Fibroblast of skin of left biceps (primary cell): ENCODE measurements around the gene TRAPPC2L.

Source experiments
- DNase-seq, 2 experiments: peaks; one replicate each; pipeline ENCODE4 v3.0.0-alpha.2; 2013; ENCODE audit warnings: low read depth in 2 of 2

The TRAPPC2L gene

DNA sequence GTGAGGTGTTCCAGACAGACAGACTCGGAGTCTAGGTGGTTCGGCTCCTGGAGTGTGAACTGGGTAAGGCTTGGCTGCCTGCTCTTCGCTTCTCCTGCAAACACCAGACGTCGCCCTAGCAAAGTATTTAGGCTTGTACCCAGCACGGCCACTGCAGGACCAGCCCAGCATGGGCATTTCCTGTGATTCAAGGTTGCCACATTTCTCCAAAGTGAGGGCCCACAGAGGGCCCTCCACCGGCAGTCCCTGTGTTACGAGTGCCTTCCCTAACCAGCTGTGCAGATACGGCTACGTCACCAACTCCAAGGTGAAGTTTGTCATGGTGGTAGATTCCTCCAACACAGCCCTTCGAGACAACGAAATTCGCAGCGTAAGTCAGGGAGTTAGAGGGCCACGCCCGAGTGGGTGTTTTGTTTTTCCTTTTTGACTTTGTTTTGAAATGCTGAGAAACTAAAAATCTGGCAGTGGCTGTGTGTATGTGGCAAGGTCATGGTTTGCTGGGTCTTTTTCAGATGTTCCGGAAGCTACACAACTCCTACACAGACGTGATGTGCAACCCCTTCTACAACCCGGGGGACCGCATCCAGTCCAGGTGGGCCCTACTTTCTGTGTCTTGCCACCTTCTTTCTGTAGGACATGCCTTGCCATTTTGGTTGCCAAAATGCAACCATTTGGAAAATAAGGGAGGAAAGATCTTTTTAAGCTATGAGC is 2.6 kb downstream of the TRAPPC2L start:
- no peak for DNase-seq

DNA sequence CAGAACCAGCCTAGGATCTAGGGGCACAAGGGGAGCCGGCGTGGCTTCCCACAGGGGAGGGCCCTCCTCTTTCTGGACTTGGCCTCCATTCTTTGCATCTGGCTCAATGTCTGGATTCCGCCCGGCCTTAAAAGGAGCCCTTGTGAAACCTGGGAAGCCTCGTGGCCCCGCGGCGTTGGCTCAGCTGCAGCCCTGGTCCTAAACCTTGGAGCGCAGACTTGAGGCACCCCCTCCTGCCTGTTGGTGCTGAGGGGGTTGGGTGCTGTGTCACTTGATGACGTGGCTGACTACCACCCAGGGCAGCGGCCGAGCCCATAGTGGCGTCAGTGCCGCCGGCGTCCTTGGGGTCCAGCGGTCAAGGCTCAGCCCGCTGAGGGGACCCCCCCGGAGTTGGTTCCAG is 4.4 kb downstream of the TRAPPC2L start:
- DNase-seq, result no peak

DNA sequence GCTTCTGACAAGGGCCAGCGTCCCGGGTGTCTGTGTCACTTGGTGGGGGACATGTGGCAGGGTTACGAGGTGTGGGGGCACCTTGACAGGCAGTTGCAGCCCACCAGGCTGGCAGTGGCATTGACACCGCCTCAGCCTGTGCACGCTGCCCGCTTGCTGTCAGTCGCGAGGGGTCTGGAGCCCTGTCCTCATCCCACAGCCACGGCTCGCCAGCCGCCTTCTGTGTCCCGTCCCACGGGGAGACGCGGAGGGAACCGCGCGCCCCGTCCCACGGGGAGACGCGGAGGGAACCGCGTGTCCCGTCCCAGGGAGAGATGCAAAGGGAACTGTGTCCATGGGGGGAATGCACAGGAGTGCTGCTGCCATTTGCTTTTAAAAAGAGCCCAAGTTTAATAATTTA is 6.0 kb downstream of the TRAPPC2L start:
- DNase-seq, result no peak

DNA sequence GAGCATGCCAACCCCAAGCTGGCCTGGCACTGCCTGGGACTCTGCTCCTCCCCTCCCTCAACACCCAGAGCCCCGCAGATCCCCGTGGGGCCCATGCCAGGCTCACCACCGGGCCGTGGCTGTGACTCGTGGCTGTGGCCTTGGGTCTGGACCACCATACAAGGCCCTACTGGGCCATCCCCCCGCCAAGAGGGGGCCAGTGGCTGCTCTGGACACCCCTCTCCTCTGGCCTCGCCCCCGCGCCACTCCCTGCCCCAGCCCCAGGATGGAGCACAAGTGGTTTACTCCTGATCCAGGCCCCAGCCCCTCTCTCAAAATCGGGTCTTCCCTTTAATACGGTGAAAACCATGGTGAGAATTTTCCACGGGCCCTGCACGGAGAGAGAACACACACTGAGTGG is 6.5 kb downstream of the TRAPPC2L start:
- no peak for DNase-seq

DNA sequence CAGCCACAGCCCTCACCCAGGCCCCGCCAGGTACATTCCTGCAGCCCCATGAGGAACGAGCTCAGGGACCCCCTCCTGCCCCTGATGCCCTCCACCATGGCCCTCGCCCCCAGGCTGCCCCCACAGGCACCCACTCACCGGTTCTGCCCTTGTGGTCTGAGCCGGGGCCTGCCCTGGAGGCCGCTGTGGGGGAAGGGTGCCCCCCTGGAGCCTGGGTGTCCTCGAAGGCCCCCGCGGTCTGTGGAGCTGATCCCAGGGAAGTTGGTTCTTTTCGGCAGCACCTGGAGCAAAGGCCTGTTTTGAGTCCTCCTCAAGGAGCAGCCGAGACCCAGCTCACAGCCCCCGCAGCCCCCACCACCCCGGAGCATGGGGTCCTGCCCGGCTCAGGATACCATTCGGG is 7.2 kb downstream of the TRAPPC2L start:
- DNase-seq, result no peak

DNA sequence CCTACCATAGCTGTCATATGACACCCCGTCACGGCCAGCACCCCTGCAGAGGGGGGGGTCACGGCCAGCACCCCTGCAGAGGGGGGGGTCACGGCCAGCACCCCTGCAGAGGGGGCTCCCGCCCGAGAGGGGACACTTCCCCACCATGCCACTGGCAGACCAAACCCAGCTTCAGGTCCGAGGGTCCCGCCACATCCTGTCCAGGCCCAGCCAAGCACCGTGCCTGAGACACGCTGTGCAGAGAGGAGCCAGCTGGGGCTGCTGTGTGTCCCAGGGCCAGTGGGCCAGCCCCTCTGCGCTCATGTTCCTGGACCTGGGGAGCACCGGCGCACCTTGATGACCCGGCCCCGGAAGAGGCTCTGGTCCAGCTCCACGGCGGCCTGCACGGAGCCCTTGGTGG is 7.6 kb downstream of the TRAPPC2L start:
- DNase-seq, result no peak

DNA sequence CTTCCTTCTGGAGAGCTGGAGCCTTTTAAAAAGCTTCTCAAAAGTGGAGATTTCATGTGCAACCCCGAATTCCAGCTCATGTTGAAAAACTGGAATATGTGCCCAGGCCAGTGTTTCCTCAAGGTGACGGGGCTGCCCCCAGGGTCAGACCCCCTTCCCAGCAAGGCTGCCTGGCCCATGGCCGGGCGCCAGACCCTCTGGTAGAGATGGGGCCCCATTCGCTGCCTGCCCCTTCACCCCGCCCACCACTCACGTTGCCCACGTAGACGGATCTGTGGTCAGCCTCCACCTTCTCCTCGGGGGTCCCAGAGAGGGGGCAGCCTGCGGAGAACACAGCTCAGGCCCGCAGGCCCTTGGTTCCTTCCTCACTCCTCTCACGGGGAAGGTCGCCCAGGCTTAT is 8.4 kb downstream of the TRAPPC2L start:
- DNase-seq, result no peak

DNA sequence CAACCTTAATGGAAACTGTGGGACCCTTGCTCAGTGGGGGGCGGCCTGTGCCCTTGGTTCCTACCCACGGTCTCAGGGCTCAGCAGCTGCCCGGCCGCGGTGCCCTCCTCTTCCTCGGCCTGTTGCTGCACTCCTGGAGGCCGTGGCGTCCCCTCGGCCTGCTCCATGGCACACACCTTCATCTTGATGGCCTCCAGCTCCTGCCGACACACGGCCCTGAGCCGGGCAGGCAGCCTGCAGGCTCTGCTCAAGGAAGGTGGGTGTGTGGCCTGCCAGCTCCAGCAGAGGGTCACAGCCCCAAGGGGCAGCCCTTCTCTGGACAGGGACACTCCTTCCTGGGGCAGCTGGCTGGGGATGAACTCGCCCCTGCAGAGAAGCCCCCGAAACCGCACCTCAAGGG is 8.8 kb downstream of the TRAPPC2L start:
- DNase-seq, result no peak

DNA sequence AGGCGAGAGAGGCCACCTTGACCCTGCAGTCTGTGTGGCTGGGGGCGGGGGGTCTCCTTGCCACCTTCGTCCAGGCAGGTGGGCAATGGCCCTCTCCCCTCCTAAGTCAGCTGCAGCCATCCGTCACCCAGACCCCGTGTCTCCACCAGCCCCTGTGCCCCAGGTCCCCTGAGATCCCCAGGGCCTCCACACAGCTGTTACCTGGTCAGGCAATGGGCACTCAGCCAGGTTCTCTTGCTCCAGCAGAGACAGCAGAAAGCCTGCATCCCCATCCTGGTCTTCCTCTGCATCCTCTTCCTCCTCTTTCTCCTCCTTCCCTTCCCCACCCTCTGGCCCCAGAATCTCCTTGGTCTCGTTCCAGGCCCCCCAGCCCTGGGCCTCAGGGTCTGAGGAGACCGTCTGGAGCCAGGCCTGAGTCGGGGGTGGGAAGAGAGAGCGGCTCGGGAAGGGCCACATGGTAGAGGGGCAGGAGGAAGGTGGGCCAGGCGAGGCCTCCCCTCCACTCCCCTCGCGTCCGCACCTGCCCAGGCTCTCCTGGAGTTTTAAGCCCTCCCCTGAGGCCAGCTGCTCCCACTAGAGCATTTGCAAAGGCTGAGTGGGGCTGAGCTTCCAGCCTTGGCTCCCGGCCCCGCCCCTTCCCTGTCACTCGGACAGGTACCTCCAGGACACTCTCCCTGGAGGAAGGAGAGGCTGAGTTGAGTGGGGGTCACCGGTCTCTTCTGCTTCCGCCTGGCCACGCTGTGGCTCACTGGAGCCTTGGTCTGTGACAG is 9.4 kb downstream of the TRAPPC2L start, which contains the start of gene PABPN1L:
Gene PABPN1L (minus strand): TSS at position 510 of the 770 bp plus-strand sequence. CDS start 54 bp downstream, at position 456.
- no peak for DNase-seq

DNA sequence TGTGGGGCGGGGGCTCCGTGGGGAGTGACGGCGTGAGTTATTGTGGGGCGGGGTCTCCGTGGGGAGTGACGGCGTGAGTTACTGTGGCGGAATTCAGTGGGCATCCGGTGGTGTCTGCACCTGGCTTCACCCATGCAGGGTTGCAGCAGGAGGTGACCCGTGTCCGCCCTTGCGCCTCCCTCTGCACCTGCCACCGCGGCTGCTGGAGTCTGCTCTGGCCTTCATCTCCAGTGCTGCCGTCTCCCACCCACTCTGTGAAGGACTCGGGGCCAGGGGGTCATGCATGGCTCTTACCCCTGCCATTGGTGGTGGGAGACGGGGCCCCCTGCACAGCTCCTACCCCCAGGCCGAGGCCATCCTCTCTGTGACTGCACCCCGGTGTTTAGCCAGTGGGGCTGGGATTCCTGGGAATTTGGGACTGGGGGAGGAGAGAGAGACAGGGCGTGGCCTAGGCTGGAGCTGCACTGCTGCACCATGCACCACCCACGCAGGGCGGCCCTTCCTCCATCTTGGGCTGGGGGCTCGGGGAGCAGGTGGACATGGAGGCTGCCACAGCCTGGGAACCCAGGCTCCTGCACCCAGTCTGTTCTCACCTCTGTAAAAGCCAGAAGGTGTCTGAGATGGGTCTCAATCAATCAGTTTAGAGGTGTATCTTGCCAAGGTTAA is 10.8 kb downstream of the TRAPPC2L start:
- no peak for DNase-seq

DNA sequence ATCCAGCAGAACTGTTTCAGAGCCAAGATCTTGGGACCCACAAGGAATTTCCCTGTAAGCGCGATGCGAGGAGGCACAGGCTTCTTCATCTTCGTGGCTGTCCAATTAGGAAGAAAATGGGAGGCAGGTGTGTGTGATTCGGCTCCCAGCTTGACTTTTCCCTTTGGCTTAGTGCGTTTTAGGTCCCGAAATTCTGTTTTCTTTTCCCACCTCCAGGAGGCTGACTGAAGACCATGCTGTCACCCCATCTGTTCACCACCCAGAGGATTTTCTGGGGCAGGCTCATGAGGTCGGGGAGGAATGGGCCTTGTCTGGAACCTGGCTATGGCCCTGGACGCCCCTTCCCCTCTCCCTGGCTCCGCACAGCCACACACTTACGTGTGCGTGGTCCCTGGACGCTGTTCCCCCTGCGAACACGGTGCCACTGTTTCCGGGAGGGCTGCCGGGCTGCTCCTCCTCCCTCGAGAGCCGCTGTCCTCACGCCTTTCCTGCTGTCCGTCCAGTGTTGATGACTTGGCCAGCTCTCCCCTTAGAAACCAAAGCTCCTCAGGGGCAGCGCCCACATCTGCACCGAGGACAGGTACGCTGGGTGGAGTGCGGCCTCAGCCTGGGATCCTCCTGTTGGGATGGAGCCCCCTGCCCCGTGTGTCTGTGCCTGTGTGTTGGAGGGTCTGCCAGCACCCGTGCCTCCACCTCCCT is 12.2 kb downstream of the TRAPPC2L start:
- DNase-seq, result no peak

DNA sequence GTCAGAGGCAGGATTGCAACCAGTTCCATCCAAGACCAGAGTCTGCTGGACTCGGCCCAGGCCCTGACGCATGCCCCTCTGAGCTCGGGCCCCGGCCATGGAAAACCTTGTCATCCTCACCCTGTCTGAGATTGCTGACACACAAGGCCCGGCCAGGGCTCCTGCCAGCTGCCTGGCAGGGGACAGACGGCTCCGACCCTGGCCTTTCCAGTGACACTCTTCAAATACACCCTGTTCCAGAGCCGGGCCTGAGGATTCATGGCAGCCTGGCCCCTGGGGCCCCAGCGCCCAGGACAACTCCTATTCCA is 12.7 kb downstream of the TRAPPC2L start:
- no peak for DNase-seq

DNA sequence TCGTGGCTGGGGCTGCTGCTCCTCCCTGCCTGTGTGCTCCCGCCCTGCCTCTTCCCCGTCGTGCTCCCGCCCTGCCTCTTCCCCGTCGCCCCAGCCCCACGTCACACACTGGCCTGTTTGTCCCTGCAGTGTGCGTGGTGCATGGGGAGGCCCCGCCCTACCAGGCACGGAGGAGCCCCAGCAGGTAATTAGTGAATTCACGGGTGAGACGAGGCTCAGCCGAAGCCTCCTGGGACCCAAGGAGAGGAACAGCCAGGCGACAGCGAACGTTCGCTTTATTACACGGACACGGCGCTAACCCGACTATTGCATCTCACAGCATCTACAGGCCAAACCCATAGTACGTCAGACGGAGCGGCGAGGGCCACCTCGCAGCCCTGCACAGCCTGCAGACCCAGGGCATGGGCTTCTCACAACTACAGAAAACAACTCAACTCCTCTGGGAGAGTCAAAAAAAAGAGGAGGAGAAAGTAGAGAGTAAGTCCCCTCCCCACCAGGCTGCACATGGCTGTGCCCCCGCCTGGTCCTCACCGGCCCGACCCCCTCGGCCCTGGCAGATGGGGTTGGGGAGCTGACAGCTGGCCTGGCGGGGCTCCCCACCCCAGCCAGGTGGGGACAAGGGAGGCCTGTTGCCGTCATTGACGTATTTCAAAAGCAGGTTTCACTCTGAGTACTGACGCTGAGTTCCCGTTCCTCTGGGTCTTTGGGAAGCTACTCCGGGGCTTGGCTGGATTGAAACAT is 13.9 kb downstream of the TRAPPC2L start:
- no peak for DNase-seq

DNA sequence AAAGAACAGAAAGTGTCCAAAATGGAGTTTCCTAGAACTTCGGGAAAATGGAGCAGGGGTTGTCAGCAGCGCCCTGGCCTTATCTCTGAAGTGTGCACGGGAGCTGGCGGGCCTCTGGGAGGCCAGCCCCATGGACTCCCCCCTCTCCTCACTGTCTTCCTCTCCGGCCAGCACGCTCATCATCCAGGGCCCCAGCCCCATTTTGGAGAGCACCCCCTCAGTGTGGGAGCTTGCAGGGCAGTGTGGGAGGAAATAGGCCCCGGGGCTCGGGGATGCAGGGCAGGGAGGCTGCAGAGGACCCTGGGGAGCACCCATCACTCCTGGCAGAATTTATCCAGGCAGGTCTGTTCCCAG is 14.4 kb downstream of the TRAPPC2L start:
- DNase-seq, result no peak

DNA sequence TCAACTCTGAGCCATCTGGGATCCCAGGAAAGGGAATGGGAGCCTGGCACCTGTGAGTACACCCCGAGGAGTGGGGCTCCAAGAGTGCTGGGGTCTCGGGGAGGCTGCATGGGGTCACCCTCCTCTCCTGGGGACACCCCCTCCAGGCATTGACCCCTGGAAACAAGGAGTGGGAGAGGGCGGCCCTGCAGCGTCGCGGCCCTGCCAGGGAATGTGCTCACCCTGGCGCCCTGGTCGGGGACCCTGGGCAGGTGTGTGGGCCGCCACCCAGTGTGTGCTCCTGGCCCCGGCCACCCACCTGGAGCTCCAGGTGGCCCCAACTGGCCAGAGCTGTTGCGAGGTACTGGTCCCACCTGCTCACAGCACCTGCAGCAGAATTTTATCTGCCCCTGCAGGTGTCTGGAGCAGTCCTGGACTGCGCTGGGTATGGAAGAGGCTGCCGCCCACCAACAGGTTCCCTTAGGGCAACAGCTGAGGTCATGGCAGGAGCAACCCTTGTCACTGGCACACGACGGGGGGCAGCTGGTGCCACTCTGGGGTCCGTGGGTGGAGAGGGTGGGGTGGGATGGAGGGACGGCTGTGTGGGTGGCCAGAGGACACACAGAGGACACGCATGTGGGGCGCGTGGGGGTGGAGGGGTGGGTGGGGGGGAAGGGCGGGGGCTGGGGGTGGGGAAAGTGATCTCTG is 14.9 kb downstream of the TRAPPC2L start:
- no peak for DNase-seq

DNA sequence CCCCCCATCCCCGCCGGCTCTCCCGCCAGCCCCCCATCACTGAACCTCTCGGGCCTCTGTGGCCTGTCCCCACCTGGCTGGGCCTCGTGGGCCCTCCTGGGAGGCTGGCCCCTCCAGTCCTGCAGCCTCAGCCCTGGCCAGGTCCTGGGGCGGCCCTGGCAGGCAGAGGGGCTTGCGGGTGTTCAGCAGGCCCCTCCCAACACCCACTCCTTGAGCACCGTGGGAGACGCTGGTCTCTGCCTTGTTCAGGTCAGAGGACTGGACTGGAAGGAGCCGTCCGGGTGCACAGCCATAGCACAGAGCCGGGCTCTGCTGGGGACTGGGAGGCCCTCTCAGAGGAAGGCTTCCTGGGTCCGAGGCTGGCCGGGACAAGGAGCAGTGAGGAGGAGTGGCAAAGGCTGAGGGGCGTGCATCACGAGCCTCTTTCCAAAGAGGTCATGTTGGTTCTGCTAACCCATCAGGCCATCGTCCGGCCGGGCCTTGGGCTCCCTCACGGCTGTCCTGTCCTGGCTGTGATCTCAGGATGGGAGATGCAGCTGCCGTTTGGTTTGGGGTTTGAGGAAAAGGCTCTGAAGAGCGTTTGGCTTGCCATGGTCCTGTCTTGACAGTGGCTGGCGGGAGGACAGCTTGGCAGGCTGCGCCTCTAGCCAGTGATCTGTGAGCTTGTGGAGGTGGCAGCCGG is 15.9 kb downstream of the TRAPPC2L start:
- DNase-seq, result no peak

DNA sequence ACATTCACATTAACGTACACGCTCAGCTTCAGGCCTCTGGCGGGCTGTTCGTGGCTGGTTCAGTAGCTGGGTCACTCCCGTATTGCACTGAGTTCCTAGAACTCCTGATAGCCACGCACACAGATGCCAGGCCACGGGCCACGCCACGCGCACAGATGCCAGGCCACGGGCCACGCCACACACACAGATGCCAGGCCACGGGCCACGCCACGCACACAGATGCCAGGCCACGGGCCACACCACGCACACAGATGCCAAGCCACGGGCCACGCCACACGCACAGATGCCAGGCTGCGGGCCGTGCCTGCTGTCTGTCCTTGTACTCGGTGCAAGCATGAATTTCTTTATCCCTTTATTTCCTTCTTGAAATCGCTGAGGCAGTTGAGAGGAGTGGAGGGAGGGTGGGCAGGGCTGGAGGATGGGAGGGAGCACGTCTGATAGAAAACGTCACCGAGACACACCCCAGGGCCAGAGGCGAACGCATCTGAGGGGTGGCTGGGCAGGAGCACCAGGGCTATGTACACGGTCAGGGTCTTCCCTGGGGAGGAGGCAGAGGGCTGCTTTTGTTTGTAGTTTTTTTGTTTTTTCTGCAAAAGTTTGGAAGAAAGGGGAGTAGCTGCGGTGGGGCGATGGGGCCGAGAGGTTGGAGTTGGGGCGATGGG is 18.1 kb downstream of the TRAPPC2L start:
- no peak for DNase-seq

DNA sequence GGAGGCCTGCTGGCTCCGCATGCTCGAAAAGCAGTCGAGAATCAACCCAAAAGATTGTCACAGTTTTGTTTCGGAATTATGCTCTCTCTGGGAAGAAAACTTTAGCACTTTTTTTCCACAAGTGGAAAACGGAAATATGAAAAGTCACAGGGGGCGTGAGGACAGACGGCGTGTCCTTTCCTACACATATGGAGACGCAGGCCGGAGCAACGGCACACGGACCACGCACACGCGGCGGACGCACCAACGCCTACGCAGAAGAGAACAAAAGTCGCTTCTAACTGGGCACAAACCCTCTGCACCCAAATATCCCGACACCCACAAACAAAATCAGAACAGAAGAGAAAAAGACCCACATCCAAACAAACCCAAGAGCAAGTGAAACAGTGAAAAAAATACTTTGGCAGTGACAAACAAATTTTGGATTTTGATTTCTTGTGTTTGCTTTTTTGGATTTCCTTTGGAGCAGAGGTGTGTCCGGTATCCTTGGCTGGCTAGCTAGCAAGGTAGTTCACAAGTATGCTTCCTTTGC is 18.8 kb downstream of the TRAPPC2L start:
- DNase-seq, result no peak

DNA sequence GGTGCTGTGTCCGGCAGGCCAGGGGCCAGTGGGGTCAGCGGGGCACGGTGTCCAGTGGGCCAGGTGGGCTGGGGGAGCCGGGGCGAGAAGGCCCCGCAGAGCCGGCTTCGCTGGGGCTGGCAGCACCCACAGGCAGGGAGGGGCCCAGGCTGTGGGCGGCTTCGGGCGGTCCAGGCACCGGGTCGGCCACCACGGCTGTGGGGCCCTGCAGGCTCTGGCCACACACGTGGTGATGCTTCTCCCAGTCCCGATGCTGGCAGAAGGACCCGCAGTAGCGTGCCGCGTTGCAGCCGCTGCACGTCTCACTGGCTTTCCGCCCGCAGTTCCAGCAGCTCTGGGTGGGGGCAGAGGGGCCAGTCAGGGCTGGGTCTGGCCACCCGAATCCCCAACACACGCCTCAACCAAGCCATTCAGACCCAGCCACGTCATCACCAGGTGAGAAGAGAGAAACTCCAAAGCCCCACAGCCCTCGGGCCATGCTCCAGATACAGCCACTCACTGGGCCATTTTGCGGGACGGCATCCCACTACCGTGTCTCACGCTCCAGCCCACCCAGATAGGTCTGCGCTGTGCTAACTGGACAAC is 20.1 kb downstream of the TRAPPC2L start:
- no peak for DNase-seq
